ENCODE measurements around the gene UNC5A.

DNA sequence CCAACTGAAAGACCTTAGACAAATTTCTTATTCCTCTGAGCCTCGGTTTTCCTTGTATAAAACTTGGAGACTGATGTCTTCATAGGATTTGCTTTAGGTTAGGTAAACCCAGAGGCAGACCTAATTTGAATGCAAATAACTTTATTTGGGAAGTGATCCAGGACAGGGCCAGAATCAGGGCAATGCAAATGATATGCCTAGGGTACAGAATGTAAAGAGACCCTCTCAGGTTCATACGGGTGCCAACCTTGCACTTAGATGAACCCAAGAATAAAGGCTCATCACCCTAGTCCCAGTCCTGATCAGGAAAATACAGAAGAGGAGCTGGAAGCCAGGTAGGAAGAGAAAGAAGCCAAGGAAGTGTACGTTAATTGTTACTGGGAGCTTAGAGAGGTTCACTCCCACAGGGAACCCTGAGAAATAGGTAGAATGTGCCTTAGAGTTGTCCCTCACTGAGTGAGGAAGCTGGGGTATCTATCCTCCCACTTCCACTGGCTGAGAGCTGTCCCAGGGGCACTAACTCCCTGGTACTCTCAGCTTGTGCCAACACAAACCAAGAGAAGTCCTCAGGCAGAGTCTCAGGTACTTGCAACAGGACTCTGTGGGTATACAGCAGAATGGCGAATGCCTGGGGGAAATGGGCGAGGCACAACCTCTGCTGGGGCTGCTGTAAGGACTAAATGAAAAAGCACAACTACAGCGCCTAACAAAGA is 91.9 kb downstream of the UNC5A start:
- no peak for TF ChIP-seq MED1 (CRISPR knock-in tag; IDR thresholded peaks at IDR 0.05; ENCODE audit: borderline replicate concordance)
- no peak for TF ChIP-seq ESRRA (IDR thresholded peaks at IDR 0.05; ENCODE audit: borderline replicate concordance, low read depth)
- no peak for TF ChIP-seq ZNF224 (CRISPR knock-in tag; IDR thresholded peaks at IDR 0.05)
- no peak for TF ChIP-seq SPI1 (IDR thresholded peaks at IDR 0.05; ENCODE audit: borderline replicate concordance, low read depth, low read length)
- TF ChIP-seq EP400 (IDR thresholded peaks at IDR 0.05), result no peak
- TF ChIP-seq EP300 (IDR thresholded peaks at IDR 0.05; ENCODE audit: low read length), result no peak
- no peak for TF ChIP-seq ZNF274 (IDR thresholded peaks at IDR 0.05; ENCODE audit: borderline replicate concordance, low read depth, low read length)
- TF ChIP-seq MXI1 (IDR thresholded peaks at IDR 0.05; ENCODE audit: low read depth, low read length), result no peak
- no peak for TF ChIP-seq CBX5 (IDR thresholded peaks at IDR 0.05; ENCODE audit: borderline replicate concordance, low read depth)
- TF ChIP-seq SP2 (IDR thresholded peaks at IDR 0.05; ENCODE audit: extremely low read depth, low read depth, low read length, poor library complexity, severe bottlenecking), result no peak
- no peak for TF ChIP-seq BHLHE40 (IDR thresholded peaks at IDR 0.05; ENCODE audit: low read length)
- no peak for TF ChIP-seq MAX (CRISPR knock-in tag; IDR thresholded peaks at IDR 0.05)
- TF ChIP-seq, protein P1, sequence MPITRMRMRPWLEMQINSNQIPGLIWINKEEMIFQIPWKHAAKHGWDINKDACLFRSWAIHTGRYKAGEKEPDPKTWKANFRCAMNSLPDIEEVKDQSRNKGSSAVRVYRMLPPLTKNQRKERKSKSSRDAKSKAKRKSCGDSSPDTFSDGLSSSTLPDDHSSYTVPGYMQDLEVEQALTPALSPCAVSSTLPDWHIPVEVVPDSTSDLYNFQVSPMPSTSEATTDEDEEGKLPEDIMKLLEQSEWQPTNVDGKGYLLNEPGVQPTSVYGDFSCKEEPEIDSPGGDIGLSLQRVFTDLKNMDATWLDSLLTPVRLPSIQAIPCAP (CRISPR knock-in tag; IDR thresholded peaks at IDR 0.05; ENCODE audit: borderline replicate concordance), result no peak
